ENCODE data around the gene DDX41.

Gene DDX41

DNA sequence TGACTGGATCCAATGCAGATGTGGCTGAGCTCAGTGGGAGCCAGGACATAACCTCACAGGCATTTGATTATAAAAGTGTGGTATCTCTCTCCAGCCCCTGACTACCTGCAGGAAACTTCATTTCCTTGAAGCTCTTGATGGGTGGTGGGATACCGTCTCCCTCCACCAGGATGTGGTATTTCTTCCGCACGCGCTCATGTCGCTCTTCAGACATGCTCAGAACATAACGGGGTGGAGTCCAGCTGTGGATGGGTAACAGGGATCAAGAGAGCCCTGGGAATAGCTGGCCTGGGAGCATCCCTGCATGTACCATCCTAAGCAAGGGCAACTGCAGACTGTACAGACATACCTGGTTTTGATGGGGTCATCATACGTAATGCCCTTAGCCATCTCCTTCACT, 1.2 kb downstream of the DDX41 start:
- no peak for DNase-seq (ENCODE audit: low read depth, low spot score)
- no peak overlapping the region for H3K27ac ChIP-seq

DNA sequence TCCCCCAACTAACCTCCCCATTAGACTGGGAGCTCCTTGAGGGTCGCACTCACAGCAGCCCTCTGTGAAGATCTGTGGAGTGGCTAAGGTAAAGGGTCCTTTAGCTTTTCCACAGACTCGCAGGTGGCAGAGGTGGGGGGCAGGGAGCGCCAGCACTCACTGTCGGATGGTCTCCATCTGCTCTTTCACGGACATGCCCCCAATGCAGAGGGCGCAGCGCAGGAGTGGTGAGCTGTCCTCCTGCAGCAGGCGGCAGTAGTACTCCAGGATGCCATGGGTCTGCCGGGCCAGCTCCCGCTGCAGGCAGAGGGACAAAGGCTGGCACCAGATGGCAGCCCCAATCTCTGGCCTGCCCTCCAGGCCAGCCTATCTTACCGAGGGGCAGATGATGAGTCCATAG, 2.2 kb downstream of the DDX41 start:
- DNase-seq (ENCODE audit: low read depth, low spot score): no peak
- H3K27ac ChIP-seq: no peak overlapping the region

DNA sequence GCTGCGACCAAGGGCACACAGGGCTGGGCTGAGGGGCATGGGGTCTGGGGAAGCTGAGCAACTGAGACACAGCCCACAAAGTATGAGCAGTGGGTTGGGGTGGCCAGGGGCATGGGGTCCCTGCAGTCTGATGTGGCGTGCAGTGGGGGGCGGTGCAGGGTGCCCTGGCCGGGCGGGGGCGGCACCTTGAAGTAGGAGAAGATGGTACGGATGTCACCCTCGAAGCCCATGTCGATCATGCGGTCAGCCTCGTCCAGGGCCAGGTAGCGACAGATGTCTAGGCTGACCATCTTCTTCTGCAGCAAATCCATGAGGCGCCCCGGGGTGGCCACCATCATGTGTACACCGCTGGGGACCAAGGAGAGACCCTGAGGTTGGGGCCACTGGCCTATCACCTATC, 3.3 kb downstream of the DDX41 start:
- DNase-seq (ENCODE audit: low read depth, low spot score): no peak
- H3K27ac ChIP-seq: no peak overlapping the region

DNA sequence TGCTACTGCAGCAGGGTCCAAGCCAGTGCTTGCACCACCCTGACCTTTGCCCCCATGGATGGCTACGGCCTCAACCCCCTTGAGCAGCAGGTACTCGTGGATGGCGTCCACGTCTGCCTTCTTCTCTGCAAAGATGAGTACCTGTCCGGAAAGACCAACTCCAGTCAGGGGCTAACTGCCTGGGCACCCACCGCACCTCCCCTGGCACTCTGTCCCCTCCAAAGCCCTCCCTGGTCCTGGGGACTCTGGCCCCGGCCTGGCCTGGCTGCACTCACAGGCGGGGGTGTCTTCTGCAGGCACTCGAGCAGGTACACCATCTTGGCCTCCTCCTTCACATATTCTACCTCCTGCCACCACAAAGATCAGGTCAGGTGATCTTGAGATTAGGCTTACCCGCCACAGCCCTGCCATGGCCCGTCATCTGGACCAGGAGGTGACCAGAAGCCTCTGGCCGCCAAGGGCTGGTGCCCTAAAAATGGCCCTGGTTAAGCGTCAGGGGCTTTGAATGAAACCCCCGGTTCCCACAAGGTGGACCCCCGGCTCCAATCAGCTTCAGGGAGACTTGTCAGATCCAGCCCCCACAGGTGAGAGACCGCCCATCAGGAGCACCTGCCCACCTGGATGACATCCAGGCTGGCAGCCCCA, 3.9 kb downstream of the DDX41 start:
- DNase-seq (ENCODE audit: low read depth, low spot score): no peak
- H3K27ac ChIP-seq: no peak overlapping the region

DNA sequence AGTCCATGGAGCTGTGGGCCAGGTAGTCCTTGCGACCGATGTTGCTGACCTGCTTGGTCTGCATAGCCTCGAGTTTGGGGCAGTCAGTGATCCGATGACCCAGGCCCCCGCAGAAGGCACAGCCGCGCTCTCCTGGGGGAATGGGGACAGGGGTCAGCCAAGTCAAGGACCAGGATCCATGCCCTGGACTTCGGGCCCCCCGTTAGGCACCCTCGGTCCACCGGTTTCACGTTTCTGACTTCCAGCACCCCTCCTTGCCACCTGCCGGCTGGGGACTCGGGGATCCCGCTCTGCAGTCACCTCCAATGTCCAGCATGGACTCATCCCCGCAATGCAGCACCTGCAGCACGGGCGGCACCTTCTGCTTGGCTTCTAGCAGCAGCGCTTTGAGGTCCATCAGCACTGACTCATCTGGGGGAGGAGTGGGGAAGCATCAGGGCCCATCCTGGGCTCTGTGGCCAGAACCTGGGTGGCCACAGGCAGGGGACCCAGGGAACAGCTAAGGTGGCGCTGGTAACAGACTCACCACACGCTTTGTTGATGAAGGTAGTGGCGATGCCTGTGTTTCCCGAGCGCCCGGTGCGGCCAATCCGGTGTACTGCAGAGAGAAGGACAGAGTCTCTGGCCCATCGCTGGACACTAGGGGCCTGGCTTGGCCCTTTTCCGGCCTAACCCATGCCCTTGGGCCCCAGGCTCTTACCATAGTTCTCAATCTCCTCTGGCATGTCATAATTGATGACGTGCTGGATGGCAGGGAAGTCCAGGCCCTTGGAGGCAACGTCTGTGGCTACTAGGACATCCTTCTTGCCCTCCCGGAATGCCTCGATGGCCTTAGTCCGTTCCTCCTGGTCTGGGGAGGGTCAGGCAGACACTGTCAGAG, 4.7 kb downstream of the DDX41 start:
- DNase-seq (ENCODE audit: low read depth, low spot score): no peak
- H3K27ac ChIP-seq: no peak overlapping the region

DNA sequence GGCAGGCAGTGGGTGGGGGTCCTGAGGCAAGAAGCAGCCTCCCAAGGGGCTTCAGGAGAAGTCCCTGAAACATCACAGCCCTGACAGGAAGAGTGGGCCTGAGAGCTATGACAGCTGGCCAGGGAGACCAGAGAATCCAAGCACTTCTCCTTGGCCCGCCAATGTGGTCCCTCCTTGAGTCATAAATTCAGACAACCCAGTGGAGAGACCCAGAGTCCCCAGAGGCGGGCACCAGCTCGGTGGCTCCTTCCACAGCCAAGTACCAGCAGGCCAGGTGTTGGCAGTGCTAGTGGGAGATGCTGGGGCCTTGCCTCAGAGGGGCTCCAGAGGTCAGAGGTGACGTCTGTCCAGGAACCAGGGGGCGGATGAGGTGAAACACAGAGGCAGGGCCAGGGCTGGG, 5.6 kb downstream of the DDX41 start:
- no peak overlapping the region for H3K27ac ChIP-seq

DNA sequence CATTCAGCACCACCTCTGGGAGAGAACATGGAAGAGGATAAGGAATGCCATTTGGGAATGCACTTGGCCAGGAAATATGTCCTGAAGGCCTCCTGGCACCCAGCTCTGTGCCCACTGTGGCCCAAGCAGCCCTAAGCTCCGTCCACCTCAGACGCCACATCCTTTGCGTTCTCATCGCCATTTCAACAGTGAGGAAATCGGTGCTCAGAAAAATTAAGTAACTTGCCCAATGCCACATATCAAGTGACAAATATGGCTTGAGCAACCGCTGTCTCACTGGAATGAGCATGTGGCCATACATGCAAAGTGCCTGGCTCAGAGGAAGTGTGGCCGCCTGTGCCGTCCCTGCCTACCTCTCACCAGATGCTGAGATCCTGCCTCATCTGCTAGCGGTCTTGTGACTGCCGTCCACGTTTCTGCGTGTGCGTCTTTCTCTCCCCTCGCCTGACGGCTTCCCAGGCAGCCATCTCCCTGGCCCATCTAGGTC, 6.2 kb downstream of the DDX41 start:
- no peak overlapping the region for H3K27ac ChIP-seq
- no peak for DNase-seq (ENCODE audit: low read depth, low spot score)

More for the DNA sequence above, 5.6 kb downstream of the DDX41 start:
- DNase-seq (ENCODE audit: low read depth, low spot score): no peak

DNA sequence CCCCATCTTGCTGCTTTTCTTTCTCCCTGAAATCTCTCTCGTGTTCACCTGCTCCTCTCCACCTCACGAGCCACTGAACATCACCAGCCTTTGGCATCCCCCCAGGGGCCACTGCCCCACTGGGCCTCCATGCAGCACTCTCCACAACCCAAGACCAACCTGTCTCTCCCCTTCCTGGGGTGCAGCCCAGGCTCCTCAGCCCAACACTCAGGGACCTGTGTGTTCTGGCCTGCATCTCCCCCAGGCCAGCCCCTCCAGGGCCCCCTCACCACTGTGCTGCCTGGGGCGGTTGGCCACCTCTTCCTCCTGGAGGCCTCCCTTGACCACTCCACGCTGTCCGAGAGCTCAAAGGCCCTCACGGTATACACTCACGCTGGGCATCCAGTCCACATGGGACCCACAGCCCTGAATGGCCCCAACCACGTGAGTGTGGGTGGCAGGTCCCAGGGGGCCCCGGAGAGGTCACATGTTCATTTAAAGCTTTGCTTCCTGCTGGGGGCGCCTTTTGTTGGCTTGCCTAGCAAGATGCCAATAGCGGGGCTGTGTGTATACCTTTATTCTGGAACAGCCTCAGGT, 6.7 kb downstream of the DDX41 start:
- no peak for DNase-seq (ENCODE audit: low read depth, low spot score)
- no peak overlapping the region for H3K27ac ChIP-seq

DNA sequence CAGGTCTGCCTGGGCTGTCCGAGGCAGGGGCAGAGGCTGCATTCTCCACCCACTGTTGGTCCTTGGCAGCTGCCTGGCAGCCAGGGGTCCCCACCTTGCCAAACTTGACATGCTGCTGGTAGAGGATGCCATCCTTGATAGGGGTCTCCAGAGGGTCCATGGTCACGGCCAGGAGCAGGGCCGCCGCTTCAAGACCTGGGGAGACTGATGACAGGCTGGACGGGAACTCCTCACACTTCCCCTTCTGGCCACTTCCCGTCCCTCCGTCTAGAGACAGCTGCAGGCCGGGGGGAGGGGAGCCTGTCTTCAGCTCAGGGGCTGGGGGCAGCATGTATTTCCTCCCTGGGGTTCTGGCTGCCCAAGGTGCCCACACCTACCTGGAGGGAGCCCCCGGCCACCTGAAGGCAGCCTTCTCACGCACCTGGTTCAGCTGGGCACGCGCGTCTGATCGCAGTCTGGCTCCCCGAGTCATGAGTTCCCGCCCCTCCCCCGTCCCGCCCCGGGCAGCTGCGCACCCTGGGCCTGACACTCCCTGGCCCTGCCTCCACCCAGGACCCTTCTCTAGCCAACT, 7.3 kb downstream of the DDX41 start, which contains the start of gene DOK3:
TSS of gene DOK3 (minus strand) at position 446 of the 571 bp plus-strand sequence. CDS start at position 160, 286 bp downstream.
- H3K27ac ChIP-seq: no peak within 1 kb of the TSS
- no peak for DNase-seq (ENCODE audit: low read depth, low spot score)

DNA sequence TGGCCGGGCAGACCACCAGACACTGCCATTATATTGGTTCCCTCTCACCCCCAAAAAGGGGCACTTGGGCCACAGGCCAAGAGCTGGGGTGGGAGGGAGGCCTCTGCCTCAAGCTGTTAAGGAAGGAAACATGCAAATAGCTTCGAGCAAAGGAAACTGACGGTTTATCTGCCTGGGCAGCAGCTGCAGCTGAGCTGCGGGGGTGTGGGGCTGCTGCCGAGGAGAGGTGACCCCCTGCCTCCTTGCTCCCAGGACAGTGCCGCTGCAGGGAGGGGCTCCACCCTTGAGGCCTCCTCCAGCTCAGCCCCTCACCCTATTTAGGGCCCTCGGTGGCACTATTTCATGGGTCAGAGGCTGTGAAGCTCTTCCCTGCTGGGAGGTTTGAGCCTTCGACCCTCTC, 7.9 kb downstream of the DDX41 start:
- H3K27ac ChIP-seq: no peak overlapping the region
- DNase-seq (ENCODE audit: low read depth, low spot score): no peak

DNA sequence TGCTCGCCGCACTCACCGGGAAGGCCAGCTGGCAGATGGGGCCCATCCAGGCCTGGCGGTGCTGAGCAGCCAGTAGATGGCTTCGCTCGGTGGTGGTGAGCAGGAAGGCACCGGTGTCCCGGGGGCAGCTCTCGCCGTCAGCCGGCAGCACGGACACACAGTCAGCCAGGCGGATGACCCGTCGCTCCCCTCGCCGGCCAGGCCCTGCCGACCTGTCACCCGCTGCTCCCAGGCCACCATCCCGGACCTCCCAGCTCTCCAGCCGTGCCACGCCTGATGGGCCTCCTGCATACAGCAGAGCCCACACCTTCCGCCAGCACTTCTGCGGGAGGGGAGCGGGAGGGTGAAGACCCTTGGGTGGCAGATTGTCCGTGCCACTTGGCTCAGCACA, 8.5 kb downstream of the DDX41 start:
- H3K27ac ChIP-seq: no peak overlapping the region
- DNase-seq (ENCODE audit: low read depth, low spot score): no peak

DNA sequence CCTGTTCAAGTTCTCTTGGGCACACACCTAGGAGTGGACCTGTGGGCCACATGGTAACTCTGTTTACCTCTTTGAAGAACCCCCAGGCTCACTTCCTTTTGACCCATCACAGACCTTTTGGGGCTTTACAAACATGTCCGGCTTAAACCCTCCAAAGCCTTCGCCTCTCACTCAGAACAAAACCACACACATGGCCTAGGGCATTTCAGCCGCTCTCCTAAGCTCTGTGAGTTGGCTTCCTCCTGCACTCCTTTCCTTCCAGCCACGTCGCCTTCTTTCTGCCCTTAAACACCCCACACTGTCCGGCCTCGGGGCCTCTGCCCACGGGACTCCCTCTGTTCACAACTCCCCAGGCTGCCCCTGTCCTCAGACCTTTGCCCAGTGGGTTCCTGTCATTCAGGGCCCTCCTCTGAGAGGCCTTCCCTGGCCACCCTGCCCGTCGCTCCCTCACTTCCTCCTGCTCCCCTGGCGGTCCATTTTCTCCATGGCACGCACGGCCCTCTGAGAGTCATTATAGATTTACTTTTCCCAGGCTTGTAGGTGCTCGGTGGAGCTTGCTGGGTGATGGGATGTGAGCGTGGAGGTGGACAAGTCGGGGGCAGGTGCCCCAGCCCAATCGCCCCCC, 9.1 kb downstream of the DDX41 start:
- no peak overlapping the region for H3K27ac ChIP-seq
- DNase-seq (ENCODE audit: low read depth, low spot score): no peak

DNA sequence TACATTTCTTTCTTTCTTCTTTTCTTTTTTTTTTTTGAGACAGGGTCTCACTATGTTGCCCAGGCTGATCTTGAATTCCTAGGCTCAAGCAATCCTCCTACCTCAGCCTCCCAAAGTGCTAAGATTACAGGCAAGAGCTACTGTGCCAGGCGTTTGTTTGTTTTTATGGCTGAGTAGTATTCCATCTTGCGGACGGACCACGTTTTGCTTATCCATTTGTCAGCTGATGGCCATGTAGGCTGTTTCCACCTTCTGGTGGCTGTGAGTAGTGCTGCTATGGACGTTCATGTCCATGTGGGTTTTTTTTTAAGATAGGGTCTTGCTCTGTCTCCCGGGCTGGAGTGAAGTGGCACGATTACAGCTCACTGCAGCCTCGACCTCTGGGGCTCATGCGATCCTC, 9.6 kb downstream of the DDX41 start:
- DNase-seq (ENCODE audit: low read depth, low spot score): no peak
- no peak overlapping the region for H3K27ac ChIP-seq

DNA sequence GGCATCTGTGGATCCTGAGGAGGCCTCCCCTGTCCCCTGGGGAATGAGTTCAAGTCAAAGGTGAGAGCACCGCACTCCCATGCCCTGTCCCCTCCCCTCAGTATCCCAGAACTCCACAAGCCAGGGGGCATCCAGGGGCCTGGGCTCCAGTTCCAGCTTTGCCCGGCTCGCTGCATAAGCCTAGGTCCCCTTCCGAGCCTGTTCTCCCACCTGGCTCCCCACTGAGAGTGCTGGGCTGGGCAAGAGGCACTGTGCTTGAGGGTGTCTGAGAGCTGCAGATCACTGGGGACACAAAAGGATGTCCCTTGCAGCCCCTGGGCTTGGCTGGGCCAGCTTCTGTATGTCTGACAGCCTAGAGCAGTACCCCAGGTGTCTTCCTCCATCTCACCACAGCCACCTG, 11.7 kb downstream of the DDX41 start:
- no peak overlapping the region for H3K27ac ChIP-seq
- DNase-seq (ENCODE audit: low read depth, low spot score): no peak

DNA sequence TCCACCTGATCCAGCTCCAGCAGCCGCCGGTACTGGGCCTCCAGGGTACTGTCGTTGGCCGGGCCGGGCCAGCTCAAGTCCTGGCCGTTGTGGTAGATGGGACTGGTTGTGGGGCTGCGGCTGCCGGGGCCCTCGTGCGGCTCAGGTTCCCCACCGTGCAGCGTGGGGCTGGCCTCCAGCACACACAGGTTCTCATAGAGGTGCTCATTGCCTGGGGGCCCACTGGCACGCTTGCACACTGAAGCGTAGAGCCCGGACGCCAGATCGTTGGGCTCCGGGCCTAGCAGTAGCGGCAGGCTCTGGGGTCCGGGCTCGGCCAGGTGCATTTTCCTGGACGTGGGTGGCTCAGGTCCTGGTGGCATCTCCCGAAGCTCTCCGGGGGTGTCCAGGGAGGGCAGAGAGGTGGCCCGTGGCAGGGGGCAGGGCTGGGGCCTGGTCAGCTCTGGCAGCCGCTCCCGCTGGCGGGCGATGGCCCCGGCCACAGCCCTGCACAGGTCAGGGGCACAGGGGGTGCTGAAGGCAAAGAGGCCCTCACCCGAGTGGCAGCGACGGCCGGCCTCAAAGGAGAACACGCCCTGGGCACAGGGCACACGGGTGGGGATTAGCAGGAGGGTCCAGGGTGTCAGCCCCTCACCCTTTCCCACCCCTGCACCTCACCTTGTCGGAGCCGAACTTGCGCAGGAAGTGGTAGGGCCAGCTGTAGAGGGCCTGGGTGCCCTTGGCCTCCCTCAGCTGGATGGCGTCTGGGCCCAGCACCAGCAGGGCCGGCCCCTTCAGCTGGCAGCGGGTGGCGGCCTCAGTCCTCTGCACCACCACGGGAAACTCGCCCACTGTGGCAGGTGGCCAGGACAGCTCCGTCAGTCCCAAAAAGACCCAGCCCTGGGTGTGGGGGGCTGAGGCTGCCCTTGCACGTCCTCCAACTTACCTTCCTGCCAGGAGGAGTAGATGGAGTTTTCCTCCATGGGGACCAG, 12.4 kb downstream of the DDX41 start:
- DNase-seq (ENCODE audit: low read depth, low spot score): no peak
- no peak overlapping the region for H3K27ac ChIP-seq

DNA sequence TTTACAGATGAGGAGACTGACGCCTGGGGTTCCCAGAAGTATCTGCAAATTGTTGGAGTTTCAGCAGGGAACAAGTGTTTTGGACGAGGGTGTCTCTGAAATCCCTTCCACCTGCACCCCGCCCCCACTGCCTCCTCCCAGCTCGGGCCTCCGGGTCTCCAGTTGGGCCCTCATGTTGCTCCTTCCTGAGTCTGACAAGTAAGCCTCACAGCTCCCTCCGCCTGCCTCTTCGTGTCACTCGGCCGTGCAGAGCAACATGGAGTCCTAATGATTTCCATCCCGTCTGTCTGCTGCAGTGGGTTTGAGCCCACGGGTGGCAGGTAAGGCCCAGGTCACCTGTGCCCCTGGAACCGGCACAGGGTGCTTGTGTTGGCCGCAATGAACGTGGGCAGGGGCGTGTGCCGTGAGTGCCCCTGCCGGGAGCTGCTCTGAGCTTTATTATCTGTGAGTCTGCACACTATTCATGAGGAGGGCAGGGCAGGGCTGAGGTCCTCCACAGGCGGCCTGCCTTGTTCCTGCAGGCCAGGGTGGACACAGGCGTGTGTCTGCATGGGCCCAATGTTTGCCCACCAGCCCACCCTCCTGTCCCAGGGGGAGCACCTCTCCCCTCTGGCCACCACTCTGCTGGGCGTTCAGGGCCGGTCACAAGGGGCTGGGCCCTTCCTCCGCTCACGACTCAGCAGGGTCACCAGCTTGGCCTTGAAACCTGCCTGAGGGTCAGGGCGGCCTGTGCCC, 13.2 kb downstream of the DDX41 start:
- H3K27ac ChIP-seq: no peak overlapping the region
- DNase-seq (ENCODE audit: low read depth, low spot score): no peak

DNA sequence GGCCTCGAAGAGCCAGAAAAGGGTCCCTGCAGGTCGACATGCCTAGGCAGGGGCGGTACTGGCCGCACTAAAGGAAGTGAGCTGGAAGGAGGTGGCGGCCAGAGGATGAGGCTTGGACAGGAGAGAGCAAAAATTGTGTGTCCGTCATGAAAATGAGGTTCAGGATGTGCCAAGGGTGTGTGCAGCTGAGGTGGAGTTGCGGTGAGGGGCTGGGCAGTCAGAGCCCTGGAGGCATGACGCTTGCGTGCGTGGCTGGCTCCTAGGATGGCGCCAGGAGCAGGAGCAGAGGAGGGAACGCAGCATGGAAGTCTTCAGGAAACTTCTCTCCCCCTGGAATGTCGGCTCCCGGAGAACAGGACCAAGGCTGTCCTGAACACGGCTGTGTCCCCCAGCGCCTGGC, 13.9 kb downstream of the DDX41 start:
- no peak for DNase-seq (ENCODE audit: low read depth, low spot score)
- no peak overlapping the region for H3K27ac ChIP-seq

DNA sequence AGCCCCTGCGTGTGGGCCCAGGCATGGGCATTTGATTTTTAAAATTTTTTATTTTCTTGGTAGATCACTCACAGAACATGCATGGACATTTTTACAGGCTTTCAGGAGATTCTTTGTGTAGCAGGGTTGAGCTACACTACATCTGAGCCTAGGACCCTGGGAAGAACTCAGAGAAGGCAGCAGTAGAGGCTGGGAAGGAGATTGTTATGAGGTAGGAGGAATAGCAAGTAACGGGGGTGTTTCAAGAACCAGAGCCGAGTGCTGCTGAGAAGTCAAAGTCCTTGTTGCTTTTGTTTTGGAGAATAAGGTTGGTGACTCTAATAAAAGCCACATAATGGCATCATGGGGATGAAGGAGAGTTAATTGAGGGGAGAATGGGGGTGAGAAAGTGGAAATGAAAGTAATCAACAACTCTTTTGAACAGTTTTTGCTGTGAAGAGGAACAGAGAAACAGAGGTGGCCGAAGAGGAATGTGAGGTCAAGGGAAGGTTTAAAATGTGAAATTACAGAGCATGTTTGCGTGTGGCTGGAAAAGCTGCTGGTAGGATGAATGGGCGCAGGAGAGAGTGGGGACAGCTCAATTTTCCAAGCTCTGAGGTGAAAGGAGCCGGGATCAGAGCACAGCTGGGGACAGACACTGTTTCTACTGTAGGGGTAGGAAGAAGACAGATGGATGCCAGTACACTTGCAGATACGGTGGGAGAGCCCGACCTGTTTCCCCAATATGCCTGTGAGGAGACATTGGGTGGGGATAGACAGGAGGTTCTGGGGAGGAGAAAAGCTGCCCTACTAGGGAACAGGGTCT, 14.7 kb downstream of the DDX41 start:
- no peak overlapping the region for H3K27ac ChIP-seq
- DNase-seq (ENCODE audit: low read depth, low spot score): no peak
